ENCODE data around the gene SLC12A7.
A peak's percentile ranks its signal among the peaks of the same experiment; 100 is the strongest.

SLC12A7 gene

DNA sequence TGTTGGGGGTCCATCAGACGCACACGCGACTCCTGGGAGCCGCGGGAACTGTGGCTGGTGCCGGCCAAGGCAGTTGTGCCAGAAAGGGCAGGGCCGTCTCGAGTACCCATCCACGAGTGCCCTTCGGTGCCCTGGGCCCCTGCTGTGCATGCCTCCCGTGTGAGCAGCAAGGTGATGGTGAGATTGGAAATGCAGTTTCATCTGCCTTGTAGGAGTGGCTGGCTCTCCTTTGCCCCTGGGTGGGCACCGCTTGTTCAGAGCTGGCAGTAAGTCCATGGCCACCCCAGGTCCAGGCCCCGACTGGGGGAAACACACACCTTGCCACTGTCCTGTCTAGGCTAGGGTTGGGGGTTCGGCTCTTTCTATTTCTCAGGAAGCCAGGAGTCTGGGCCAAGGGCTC is 97.5 kb downstream of the SLC12A7 start:
- no peak for DNase-seq

- DNase-seq, result no peak
Measured at GRCh38 chr5:1013948-1014301, 97.9 kb downstream of the SLC12A7 start.

GRCh38 chr5:1013238-1013947 is 98.5 kb downstream of the SLC12A7 start:
- no peak for DNase-seq

GRCh38 chr5:1012900-1013237 is 99.0 kb downstream of the SLC12A7 start:
- no peak for DNase-seq

- no peak for DNase-seq
Measured at GRCh38 chr5:1012313-1012841, 99.5 kb downstream of the SLC12A7 start.

- no peak for DNase-seq
Measured at GRCh38 chr5:1011741-1012312, 100.0 kb downstream of the SLC12A7 start.

GRCh38 chr5:1011226-1011631 is 100.6 kb downstream of the SLC12A7 start:
- peak; percentile 68 for DNase-seq

DNA sequence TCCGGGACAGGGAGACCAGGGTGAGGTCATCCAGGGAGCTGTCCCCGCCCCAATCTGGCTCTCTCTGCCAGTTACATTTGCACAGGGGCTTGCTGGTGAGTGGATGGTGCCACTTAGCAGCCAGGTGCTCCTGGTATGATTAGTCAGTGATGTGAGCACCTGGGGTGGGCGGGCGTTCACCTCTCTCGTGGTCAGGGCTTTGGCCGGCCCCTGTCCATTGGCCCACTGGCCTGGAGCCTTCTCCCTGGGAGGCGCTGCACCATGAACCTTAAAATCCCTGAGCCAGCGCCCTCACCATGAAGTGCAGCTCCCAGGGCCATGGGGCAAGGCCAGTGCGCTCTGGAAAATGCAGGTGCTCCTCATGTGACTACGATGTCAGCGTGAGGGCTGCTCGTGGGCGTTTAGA is 101.2 kb downstream of the SLC12A7 start:
- peak; percentile 10 for DNase-seq

- DNase-seq, result no peak
Measured at GRCh38 chr5:1010181-1010510, 101.7 kb downstream of the SLC12A7 start.

DNA sequence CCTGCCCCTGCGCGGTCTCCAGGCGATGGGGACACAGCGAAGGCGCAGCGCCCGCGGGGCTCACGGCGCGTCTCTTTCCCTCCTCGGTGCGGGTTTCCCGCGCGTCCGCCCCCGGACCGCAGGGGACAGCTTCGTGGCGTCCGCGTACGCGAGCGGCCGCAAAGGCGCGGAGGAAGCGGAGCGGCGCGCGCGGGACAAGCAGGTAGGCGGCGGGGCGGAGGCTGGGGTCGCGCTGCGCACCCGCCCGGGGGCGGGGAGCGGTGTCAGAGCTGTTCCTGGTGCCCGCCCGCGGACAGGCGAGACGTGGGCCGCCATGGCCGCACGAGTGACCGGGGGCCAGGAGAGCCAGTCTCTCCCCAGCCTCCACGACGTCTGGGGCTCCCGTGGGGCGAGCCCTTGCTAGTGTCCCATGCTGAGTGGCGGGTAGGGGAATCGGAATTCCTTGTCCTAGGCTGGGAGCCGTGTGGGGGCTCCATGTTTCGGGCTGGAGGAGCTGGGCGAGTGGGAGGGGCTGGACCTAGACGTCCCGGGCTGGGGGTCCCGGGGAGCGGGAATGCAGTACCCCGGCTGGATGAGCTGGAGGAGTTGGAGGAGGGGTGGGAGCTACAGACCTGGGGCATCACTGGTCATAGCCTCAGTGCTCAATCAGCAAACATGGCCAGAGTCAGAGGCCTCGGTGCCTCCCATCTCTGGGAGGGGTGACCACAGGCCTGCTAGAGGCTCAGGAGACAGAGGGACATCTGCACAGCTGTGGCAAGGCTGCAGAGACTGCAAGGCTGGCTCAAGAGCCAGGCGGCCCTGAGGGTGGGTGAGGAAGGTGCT is 102.3 kb downstream of the SLC12A7 start:
- no peak for DNase-seq

DNA sequence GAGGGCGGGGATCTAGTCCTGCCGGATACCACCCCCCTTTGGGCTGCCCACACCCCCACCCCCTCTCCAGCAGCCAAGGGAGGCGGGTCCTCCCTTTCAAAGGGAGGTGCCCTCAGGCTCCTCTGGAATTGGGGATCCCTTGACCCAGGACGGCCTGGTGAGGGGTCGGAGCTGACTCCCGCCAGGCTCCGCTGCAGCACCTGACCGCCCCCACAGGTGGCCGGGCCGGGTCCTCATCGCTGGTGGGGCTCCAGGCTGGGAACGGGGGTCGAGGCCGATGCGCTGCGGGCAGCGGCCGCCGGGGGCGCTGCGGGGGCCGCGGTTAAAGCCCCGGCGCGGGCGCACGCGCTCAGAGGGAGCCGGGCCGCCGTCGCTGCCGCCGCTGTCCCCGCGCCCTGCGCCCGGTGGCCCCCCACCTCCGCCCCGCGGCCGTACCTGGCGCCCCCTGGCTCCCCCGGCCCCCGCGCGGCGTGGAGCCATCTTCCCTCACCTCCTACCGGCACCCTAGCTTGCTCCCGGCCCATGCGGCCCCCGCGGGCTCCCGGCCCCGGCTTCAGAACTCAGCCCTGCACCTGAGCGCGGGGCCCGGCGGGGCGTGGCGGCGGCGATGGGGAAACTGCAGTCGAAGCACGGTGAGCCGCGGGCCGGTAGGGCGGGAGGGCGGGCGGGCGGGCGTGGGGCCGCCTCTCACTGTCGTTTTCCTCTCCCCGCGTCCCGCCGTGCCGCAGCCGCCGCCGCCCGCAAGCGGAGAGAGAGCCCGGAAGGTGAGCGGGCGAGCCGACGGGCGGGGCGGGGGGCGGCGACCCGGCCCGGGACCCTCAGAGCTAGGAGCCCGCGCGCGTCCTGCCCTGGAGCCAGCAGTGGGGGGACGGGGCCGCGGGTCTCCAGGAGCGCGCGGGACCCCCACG is 103.2 kb downstream of the SLC12A7 start, which contains the start of gene NKD2:
Gene NKD2 (plus strand): TSS at position 352 of the 908 bp plus-strand sequence. CDS start 256 bp downstream, at position 608.
- DNase-seq, result no peak

- DNase-seq, result no peak
Measured at GRCh38 chr5:1007681-1008450, 104.0 kb downstream of the SLC12A7 start.

- no peak for DNase-seq
Measured at GRCh38 chr5:1007221-1007680, 104.6 kb downstream of the SLC12A7 start.

GRCh38 chr5:1006656-1007071 is 105.2 kb downstream of the SLC12A7 start:
- DNase-seq, result no peak

DNA sequence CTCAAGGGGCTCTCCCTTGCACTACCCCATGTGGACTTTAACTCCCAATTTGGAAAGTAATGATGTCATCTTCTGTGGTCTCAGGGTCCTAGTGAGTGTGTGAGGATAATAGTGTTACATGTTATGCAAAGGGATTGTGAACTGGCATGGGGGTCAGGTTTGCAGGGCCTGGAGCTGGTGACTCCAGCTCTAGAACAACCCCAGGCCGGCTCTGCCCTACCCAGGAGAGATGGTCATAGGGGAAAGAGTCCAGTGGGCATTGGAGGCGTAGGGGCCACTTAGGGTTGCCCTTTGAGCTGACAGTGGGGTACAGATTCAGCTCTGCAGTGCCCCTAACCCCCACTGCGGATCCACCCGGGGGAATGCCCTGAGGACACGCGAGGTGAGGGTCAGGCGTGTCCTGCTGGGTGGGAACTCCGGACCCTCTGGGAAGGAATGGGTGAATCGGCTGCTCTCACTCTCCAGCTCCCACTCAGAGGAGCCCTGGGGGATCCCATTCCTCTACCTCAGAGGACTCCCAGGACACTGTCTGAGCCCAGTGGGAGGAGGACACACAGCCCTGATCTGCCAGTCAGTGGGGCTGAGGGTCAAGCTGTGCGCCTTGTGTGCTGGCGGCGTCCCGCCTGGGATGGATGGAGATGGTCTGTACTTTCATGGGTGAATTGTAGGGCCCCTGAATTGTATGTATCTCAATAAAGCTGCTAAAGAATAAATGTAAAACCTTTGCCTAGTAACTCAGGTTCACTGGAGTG is 105.8 kb downstream of the SLC12A7 start:
- DNase-seq, result no peak

- DNase-seq, result no peak
Measured at GRCh38 chr5:1005249-1005851, 106.5 kb downstream of the SLC12A7 start.

DNA sequence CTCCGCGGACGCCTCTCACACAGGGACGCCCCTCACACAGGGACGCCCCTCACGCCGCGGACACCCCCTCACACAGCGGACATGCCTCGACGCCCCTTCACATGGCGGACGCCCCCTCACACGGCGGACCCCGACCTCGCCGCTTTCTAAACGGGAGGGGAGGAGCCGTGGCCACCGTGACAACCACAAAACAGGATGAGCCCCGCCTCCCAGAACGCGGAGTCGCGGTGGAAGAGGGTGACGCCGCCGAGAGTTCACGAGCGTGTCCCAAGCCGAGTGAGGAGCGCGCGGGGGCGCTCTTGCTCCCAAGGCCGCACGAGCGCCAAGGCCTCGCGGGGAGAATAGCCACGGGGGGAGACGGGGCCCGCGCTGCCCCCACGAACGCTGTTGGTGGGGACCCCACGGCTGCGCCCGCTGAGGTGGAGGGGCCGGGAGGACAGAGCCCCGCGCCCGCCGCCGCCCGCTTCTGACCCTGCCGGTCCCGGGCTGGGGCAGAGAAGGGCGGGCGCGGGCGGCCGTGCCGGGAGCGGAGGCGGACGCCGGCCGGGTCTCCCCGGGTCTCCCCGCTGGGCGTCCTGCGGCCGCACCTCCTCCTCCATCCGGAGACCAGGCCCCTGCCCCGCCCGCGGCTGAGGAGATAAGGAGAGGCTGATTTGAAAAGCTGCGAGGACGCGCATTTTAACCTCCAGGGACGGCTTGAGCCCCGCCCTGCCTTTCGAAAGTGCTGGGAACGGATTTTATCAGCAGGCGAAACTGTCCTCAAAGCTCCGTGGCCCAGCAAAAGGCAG is 107.2 kb downstream of the SLC12A7 start:
- DNase-seq, result no peak

GRCh38 chr5:1003296-1003937 is 108.4 kb downstream of the SLC12A7 start:
- peak; percentile 79 for DNase-seq

DNA sequence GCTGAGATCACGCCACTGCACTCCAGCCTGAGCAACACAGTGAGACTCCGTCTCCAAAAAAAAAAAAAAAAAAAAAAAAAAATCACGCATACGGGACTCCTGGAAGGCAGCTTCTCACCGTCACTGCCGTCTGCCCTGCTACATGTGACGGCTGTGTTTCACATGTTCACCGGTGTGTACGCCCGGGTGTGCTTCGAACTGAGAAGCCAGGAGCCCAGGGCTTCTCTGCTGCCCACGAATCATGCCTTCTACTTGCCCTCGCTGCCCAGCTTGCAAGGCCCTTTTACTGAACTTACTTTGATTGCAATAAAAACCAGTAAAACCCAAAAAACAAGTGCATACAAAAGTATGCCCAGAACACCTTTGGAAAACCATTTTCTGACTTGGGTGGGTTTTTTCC is 109.0 kb downstream of the SLC12A7 start:
- no peak for DNase-seq

DNA sequence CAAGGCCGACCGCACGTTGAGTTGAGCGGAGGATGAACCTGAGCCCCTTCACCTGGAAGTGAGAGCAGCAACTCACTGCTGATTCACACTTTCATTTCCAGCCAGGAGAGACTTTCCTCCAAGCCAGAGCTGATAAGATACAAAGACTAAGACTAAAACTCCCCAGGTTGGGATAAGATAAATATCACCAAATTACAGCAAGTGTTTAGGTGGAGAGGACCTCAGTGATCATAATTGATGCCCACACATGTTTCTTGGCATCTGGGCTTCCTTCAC is 109.7 kb downstream of the SLC12A7 start:
- no peak for DNase-seq
